Measurements from ENCODE around the gene WWOX.

DNA sequence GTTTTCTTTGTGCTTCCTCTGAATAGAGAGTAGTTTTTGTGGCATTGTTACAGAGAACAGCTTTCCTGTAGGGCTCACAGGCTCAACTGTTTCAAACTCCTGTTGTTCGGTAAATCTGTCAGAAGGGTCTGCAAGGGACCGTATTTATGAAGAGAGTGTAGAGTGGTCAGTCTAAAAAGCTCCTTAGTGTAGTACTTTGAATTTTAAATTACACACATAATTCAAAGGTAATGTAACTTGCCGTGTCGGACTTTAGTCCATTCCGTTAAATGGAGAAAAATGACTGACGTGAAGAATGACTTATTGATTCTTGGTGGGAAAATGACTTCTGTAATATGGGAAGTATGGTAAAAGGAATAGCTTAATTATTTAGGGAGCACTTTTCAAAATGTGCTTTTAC, 190.9 kb downstream of the WWOX start:
- TF ChIP-seq RAD21 (CRISPR knock-in tag; IDR thresholded peaks at IDR 0.05) (no peak), EEA1 (CRISPR knock-in tag; IDR thresholded peaks at IDR 0.05; ENCODE audit: borderline replicate concordance) (no peak), MAX (IDR thresholded peaks at IDR 0.05) (no peak), BCL6 (CRISPR knock-in tag; IDR thresholded peaks at IDR 0.05) (no peak), ZNF597 (CRISPR knock-in tag; IDR thresholded peaks at IDR 0.05) (no peak), NCOA2 (CRISPR knock-in tag; IDR thresholded peaks at IDR 0.05) (no peak), HDAC6 (IDR thresholded peaks at IDR 0.05; ENCODE audit: low read depth, low read length) (no peak), SUZ12 (IDR thresholded peaks at IDR 0.05; ENCODE audit: low read depth, low read length) (no peak)
